Spleen (tissue), 7 donors: ENCODE data around the gene GRIK4.

Experiments
- CTCF ChIP-seq, 11 experiments: fragments of 200-600 bp in 7 of 11; fragments of 450-650 bp in 4 of 11; sonication (generic) in 4 of 11; IDR thresholded peaks in 8 of 11; conservative IDR thresholded peaks in 3 of 11; 1 replicate in 7 of 11; 2 replicates in 4 of 11; pipeline versions ENCODE4 v1.4.0 to v1.8.0; 2016 to 2021; ENCODE audit warnings: antibody characterized with exemption in 11 of 11, inconsistent platforms in 4 of 11, mild to moderate bottlenecking in 1 of 11
- POLR2A ChIP-seq, 3 donors: fragments of 450-650 bp; IDR thresholded peaks; one replicate each; pipeline ENCODE4 v1.5.1; 2017; ENCODE audit warnings: antibody characterized with exemption in 3 of 3, mild to moderate bottlenecking in 1 of 3
- POLR2AphosphoS5 ChIP-seq, 3 donors: sonication (generic); formaldehyde crosslinking; IDR thresholded peaks; one replicate each; pipeline ENCODE4 v1.5.1; 2017; ENCODE audit warnings: antibody characterized with exemption in 3 of 3
- donor health status: DM: no; HTN: no; CAD: no; lungs with moderate emphysema.
- donor health status: DM: no; HTN: no; CAD: no.
- donor health status: DM: no; HTN: no; CAD: no.

GRCh38 chr11:120971825-120972224 is 460.3 kb downstream of the GRIK4 start:
- TF ChIP-seq CTCF (IDR thresholded peaks at IDR 0.05 in 8 of 11, conservative IDR thresholded peaks at IDR 0.05 in 3 of 11): no peak
- no peak for TF ChIP-seq POLR2A (IDR thresholded peaks at IDR 0.05)
- no peak for TF ChIP-seq POLR2AphosphoS5 (IDR thresholded peaks at IDR 0.05)
